HepG2 (cell line): ENCODE measurements around the gene CBLN3. TPM values are rescaled to one million over a fixed set of nuclear protein-coding genes. Genes with fewer than 3 reads are reported as not detected.
A peak's percentile ranks its signal among the peaks of the same experiment; 100 is the strongest.

Source experiments
- ATAC-seq: fragments of 200-7000 bp; cut with Tn5 transposase; 3 replicates; pipeline ENCODE4 v1.9.1; 2020; ENCODE audit warnings: mild to moderate bottlenecking, moderate library complexity
- BruUV-seq: library from RNA; stranded (reverse); fragments of 400-500 nt; replicated peaks from 2 replicates; lab custom pipeline; 2021; lab: Mats Ljungman, UMichigan
- CTCF ChIA-PET: fragments of 300-600 bp; formaldehyde crosslinking; extraction: SDS; loops from one replicate; lab custom pipeline; 2021; ENCODE audit warnings: low total read pairs, inconsistent platforms, low intra/inter-chr PET ratio; lab: Yijun Ruan, JAX
- POLR2A ChIA-PET: fragments of 350-600 bp; sonication (Branson Sonifier 250); formaldehyde crosslinking; loops from one replicate; lab custom pipeline; 2020; ENCODE audit warnings: antibody characterized with exemption, inconsistent platforms; lab: Yijun Ruan, JAX
- DNase-seq: peaks from one replicate; pipeline ENCODE4 v3.0.0-alpha.2; 2015; ENCODE audit warnings: low spot score
- FAIRE-seq: peaks from 3 replicates; lab custom pipeline; 2011; peaks lifted over from hg19 to GRCh38; lab: Jason Lieb, UNC
- H2AFZ ChIP-seq: one replicate; pipeline ENCODE4 v1.6.1; 2011; ENCODE audit warnings: low read length, inconsistent platforms
- H3K27ac ChIP-seq: fragments of 300-600 bp; 3 replicates; pipeline ENCODE4 v1.8.0; 2011; ENCODE audit warnings: mixed run types, mild to moderate bottlenecking, mixed read lengths, low read length, inconsistent platforms; ENCODE audit not compliant: insufficient read depth; ENCODE audit errors: extremely low read length
- H3K27me3 ChIP-seq, 2 experiments: fragments of 200-600 bp in 1 of 2; 2 replicates in 1 of 2; 3 replicates in 1 of 2; pipeline versions ENCODE4 v1.6.0 to v1.8.0; 2011; ENCODE audit warnings: low read length in 2 of 2, mild to moderate bottlenecking in 2 of 2, moderate library complexity in 2 of 2, inconsistent platforms in 1 of 2; ENCODE audit not compliant: insufficient read depth in 2 of 2, control insufficient read depth in 1 of 2
- H3K36me3 ChIP-seq, 2 experiments: fragments of 200-600 bp in 1 of 2; replicated peaks in 1 of 2; 2 replicates in 1 of 2; 3 replicates in 1 of 2; pipeline versions ENCODE4 v1.5.1 to v1.8.0; 2011; ENCODE audit warnings: low read length in 2 of 2, inconsistent platforms in 1 of 2; ENCODE audit not compliant: insufficient read depth in 2 of 2, control insufficient read depth in 1 of 2
- H3K4me1 ChIP-seq: 2 replicates; pipeline ENCODE4 v1.5.1; 2012; ENCODE audit warnings: low read length, inconsistent platforms; ENCODE audit not compliant: insufficient read depth
- H3K4me2 ChIP-seq: 2 replicates; pipeline ENCODE4 v1.6.0; 2011; ENCODE audit warnings: low read depth, low read length, inconsistent platforms
- H3K4me3 ChIP-seq, 3 experiments: fragments of 200-600 bp in 1 of 3; sonication (generic), shearing (Covaris generic) in 1 of 3; replicated peaks in 1 of 3; 2 replicates each; pipeline ENCODE4 v1.5.1; 2011 to 2016; ENCODE audit warnings: low read length in 3 of 3, inconsistent platforms in 2 of 3, low read depth in 2 of 3, mild to moderate bottlenecking in 2 of 3, control low read depth in 1 of 3, mixed read lengths in 1 of 3; ENCODE audit not compliant: insufficient read depth in 1 of 3
- H3K79me2 ChIP-seq: one replicate; pipeline ENCODE4 v1.6.1; 2011; ENCODE audit warnings: low read length, inconsistent platforms; ENCODE audit not compliant: insufficient read depth
- H3K9ac ChIP-seq: 2 replicates; pipeline ENCODE4 v1.6.0; 2011; ENCODE audit warnings: mild to moderate bottlenecking, low read depth, low read length, inconsistent platforms; ENCODE audit not compliant: insufficient read depth
- H3K9me3 ChIP-seq: 2 replicates; pipeline ENCODE4 v1.5.1; 2012; ENCODE audit warnings: mild to moderate bottlenecking, low read length
- H4K20me1 ChIP-seq: 2 replicates; pipeline ENCODE4 v1.6.0; 2011; ENCODE audit warnings: inconsistent platforms, mild to moderate bottlenecking, low read length, moderate library complexity; ENCODE audit not compliant: insufficient read depth
- CBFB ChIP-seq: sonication (generic); formaldehyde crosslinking; IDR thresholded peaks from 2 replicates; pipeline ENCODE4 v1.4.0; 2020; ENCODE audit warnings: missing genetic modification reagents
- CEBPB ChIP-seq: IDR thresholded peaks from 2 replicates; pipeline ENCODE4 v1.6.1; 2011; ENCODE audit warnings: low read depth, low read length, improper control_type of control experiment, borderline replicate concordance
- FOSL2 ChIP-seq: sonication (generic); formaldehyde crosslinking; IDR thresholded peaks from 2 replicates; pipeline ENCODE4 v1.4.0; 2020; ENCODE audit warnings: missing genetic modification reagents
- FOXC1 ChIP-seq: sonication (generic); formaldehyde crosslinking; IDR thresholded peaks from 2 replicates; pipeline ENCODE4 v1.8.0; 2022; ENCODE audit warnings: mild to moderate bottlenecking, missing genetic modification reagents, borderline replicate concordance
- GABPB1 ChIP-seq: IDR thresholded peaks from 2 replicates; pipeline ENCODE4 v1.6.1; 2016; ENCODE audit warnings: mild to moderate bottlenecking, missing genetic modification reagents, moderate library complexity, missing compliant biosample characterization
- IRX3 ChIP-seq: sonication (generic); formaldehyde crosslinking; IDR thresholded peaks from 2 replicates; pipeline ENCODE4 v1.8.1; 2023; ENCODE audit warnings: mild to moderate bottlenecking, low read depth, missing genetic modification reagents, borderline replicate concordance
- MIER3 ChIP-seq: IDR thresholded peaks from 2 replicates; pipeline ENCODE4 v1.6.1; 2016; ENCODE audit warnings: missing compliant biosample characterization, borderline replicate concordance
- RFX1 ChIP-seq: fragments of 450-650 bp; IDR thresholded peaks from 2 replicates; pipeline ENCODE4 v1.6.1; 2017
- ZNF235 ChIP-seq: sonication (generic); formaldehyde crosslinking; IDR thresholded peaks from 2 replicates; pipeline ENCODE4 v1.8.1; 2023; ENCODE audit warnings: mild to moderate bottlenecking, missing genetic modification reagents, borderline replicate concordance
- ZNF329 ChIP-seq: sonication (generic); formaldehyde crosslinking; IDR thresholded peaks from 2 replicates; pipeline ENCODE4 v1.9.0; 2021; ENCODE audit warnings: low read depth, mild to moderate bottlenecking, missing genetic modification reagents
- ZNF816 ChIP-seq: sonication (generic); formaldehyde crosslinking; IDR thresholded peaks from 2 replicates; pipeline ENCODE4 v1.8.0; 2022; ENCODE audit warnings: missing genetic modification reagents, mild to moderate bottlenecking, borderline replicate concordance
- WGBS: methylation state at CpG from one replicate; pipeline ENCODE4 v1.1.6; 2017; ENCODE audit warnings: low lambda C conversion rate; 5-methylcytosine and 5-hydroxymethylcytosine counted together
- in situ Hi-C: cut with HindIII; loops from 2 replicates; pipeline ENCODE4 v1.10.0; 2017; ENCODE audit warnings: low pct_unique_long_range_greater_than_20kb; ENCODE audit not compliant: extremely low pct_ligation_motif_present
- intact Hi-C: fragments of 100-400 bp; cut with micrococcal nuclease; formaldehyde crosslinking; loops from one replicate; pipeline ENCODE4 v1.10.0; 2022; ENCODE audit not compliant: unreplicated experiment
- polyA plus RNA-seq, 8 experiments: library from polyadenylated mRNA; depleted of rRNA in 3 of 8; stranded (reverse) in 7 of 8; unstranded in 1 of 8; fragments of >200 nt; fragmentation: Illumina TruSeq in 4 of 8; extraction: Trizol in 4 of 8; gene quantifications; 2 replicates each; pipeline versions ENCODE4 v1.2.1 to v1.2.3, GENCODE V29; 2011 to 2016; ENCODE audit warnings: low read depth in 4 of 8, missing spikeins in 1 of 8, mixed read lengths in 1 of 8; ENCODE audit not compliant: insufficient read depth in 1 of 8
- total RNA-seq, 5 experiments: library from RNA; depleted of rRNA; stranded (reverse); fragments of >200 nt; fragmentation: Illumina TruSeq; extraction: Trizol; gene quantifications; 2 replicates each; pipeline ENCODE4 v1.2.3, GENCODE V29; 2016; ENCODE audit warnings: low read depth in 1 of 5
- TF ChIP-seq, protein P1 (sequence below): sonication (generic); formaldehyde crosslinking; IDR thresholded peaks from 2 replicates; pipeline ENCODE4 v1.8.1; 2023; ENCODE audit warnings: missing genetic modification reagents, inconsistent platforms, borderline replicate concordance
- TF ChIP-seq, protein P2 (sequence below): IDR thresholded peaks from 2 replicates; pipeline ENCODE4 v1.6.1; 2016; ENCODE audit warnings: control low read depth
- TF ChIP-seq, protein P3 (sequence below): sonication (generic); formaldehyde crosslinking; IDR thresholded peaks from 2 replicates; pipeline ENCODE4 v1.5.0; 2020; ENCODE audit warnings: missing genetic modification reagents
- TF ChIP-seq, protein P4 (sequence below): sonication (generic); formaldehyde crosslinking; IDR thresholded peaks from 2 replicates; pipeline ENCODE4 v1.5.1; 2020; ENCODE audit warnings: missing genetic modification reagents, mild to moderate bottlenecking, borderline replicate concordance

CBLN3 gene
- total and polyA plus RNA-seq, 2 of the 13 experiments (the other 11 are each of a cell fraction or from before 2014, with no cell fraction given) = 0.66 to 0.98 TPM

DNA sequence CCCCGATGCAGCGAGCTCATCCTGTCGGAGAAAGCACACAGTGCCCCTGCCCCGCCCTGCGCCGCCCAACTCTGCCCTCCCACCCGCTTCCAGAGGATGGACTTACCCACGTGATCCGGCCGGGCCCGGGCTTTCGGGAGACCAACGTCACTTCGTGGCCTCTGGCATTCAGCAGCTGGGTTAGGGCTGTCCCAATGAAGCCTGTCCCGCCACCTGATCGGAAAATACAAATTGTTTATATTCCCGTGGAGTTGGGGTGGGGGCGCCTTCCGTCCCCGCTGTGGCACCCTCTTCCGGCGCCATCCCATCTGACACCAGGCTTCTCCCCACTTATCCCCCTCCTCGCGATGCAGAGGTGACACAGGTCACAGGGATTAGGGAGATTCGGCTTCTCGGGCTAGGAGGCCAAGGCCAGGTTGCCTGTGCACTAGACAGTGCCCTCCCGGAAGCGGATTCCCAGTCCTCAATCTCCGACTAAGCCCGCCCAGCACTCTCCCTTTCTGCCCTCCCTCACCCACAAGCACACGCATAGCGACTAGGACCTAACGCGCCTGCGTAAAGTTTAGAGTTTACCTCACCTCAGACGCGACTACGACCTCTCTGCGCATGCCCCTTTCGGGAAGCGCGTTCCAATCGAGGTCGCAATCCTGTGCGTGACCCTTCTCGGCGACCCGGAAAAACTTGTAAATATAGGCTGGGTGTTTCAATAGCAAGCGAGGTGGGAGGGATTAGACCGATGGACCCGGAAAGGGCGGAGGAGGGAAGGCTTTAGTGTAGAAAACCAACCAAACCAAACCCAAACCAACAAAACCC lies 13.0 kb upstream of the CBLN3 start, which contains the start of gene SDR39U1 (continued):
- peak; percentile 43; the same call in 1 of the 2 replicates for TF ChIP-seq IRX3 (CRISPR knock-in tag)
- TF ChIP-seq, protein P1, sequence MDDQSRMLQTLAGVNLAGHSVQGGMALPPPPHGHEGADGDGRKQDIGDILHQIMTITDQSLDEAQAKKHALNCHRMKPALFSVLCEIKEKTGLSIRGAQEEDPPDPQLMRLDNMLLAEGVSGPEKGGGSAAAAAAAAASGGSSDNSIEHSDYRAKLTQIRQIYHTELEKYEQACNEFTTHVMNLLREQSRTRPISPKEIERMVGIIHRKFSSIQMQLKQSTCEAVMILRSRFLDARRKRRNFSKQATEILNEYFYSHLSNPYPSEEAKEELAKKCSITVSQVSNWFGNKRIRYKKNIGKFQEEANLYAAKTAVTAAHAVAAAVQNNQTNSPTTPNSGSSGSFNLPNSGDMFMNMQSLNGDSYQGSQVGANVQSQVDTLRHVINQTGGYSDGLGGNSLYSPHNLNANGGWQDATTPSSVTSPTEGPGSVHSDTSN = no peak
- TF ChIP-seq FOXC1 (CRISPR knock-in tag) = peak; percentile 92; the same call in 1 of the 2 replicates
- TF ChIP-seq, protein P2, sequence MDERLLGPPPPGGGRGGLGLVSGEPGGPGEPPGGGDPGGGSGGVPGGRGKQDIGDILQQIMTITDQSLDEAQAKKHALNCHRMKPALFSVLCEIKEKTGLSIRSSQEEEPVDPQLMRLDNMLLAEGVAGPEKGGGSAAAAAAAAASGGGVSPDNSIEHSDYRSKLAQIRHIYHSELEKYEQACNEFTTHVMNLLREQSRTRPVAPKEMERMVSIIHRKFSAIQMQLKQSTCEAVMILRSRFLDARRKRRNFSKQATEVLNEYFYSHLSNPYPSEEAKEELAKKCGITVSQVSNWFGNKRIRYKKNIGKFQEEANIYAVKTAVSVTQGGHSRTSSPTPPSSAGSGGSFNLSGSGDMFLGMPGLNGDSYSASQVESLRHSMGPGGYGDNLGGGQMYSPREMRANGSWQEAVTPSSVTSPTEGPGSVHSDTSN (CRISPR knock-in tag) = peak; percentile 53; the same call in 1 of the 2 replicates
- TF ChIP-seq CBFB (CRISPR knock-in tag) = peak; percentile 84
- TF ChIP-seq RFX1 = no peak
- TF ChIP-seq CEBPB = peak; percentile 92
- TF ChIP-seq ZNF235 (CRISPR knock-in tag) = peak; percentile 100; the same call in 1 of the 2 replicates

DNA sequence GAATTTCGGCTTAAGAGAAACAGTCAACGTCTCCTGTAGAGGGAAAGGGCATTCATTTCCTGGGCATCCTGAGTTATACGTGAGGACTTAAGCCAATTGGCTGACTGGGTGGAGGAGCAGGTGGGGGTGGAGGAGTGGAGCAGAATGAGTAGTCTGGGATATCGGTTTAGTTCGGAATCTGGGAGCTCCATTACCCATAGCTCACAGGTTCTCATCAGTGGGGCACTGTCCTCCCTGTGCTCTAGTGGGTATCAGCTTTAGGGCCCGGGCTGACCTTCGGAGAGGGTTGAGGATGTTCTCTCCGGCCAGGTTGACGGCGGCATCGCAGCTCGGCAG lies 12.4 kb upstream of the CBLN3 start:
- peak overlapping the region; percentile 96 for H3K9ac ChIP-seq
- H3K4me3 ChIP-seq = peak overlapping the region; percentile 70 to 84 (median 74)
- peaks cover 22% of the 10 kb centered on the region for H3K79me2 ChIP-seq
- peaks cover 32 to 45% of the 10 kb centered on the region in 2 experiments for H3K36me3 ChIP-seq
- no peak overlapping the region for H2AFZ ChIP-seq
- peaks cover 0 to 5% of the 10 kb centered on the region in 2 experiments; a peak in 1 of 5 replicates for H3K27me3 ChIP-seq
- DNase-seq (no peak), FAIRE-seq (no peak), ATAC-seq (no peak)
- H3K4me1 ChIP-seq = peaks cover 18% of the 10 kb centered on the region
- 9% methylated on average over 9 of the region's 12 CpGs for whole genome bisulfite sequencing
- CTCF ChIA-PET = interaction anchor here (1.2 to 1.5 kb wide), 2 partner anchors 76 to 109 kb away, joined by 4 to 6 read pairs; no protein-coding TSS in a partner anchor
- peak overlapping the region; percentile 95 for H3K4me2 ChIP-seq
- intact Hi-C loops = loop anchor here (2.0 to 10.0 kb wide), 2 partner anchors 15 to 1857 kb away; partner anchors contain the start of gene DAD1
- H4K20me1 ChIP-seq = no peaks in the 10 kb centered on the region; the same call in 1 of the 2 replicates
- H3K27ac ChIP-seq = peak overlapping the region; percentile 93
- BruUV-seq = no TSS peak
- POLR2A ChIA-PET = interaction anchor here (0.5 to 5.6 kb wide), 44 partner anchors 10 to 1852 kb away, joined by 3 to 242 read pairs (median 4); partner anchors contain the start of genes ADCY4, CBLN3, CIDEB and DAD1
- in situ Hi-C loops = no loop called here
- no peaks in the 10 kb centered on the region for H3K9me3 ChIP-seq
- 0 out of 2 replicates have a peak, but pooled peaks have one; percentile 95 for TF ChIP-seq ZNF816
- TF ChIP-seq, protein P3, sequence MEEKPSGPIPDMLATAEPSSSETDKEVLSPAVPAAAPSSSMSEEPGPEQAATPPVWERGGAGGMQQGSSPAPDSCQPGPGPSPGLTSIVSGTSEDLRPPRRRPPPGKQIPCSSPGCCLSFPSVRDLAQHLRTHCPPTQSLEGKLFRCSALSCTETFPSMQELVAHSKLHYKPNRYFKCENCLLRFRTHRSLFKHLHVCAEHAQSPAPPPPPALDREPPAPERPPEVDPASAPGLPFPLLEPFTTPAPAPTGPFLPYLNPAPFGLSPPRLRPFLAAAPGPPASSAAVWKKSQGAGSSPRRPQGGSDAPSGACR (CRISPR knock-in tag) = peak; percentile 15; the same call in 1 of the 2 replicates
- no peak for TF ChIP-seq FOSL2 (CRISPR knock-in tag)
- peak; percentile 23; the same call in 1 of the 2 replicates for TF ChIP-seq FOXC1 (CRISPR knock-in tag)
- TF ChIP-seq, protein P4, sequence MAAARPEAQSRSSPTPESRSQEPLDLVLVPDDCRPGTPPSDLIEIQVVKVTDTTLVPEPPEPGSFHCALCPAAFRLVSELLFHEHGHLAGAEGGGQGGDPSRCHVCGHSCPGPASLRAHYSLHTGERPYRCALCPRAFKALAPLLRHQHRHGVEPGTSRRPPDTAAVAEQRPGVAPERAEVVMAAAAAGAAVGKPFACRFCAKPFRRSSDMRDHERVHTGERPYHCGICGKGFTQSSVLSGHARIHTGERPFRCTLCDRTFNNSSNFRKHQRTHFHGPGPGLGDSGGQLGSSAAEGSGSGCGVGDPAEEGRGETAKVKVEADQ (CRISPR knock-in tag) = 0 out of 2 replicates have a peak, but pooled peaks have one; percentile 43
- TF ChIP-seq MIER3 (CRISPR knock-in tag) = no peak
- no peak for TF ChIP-seq ZNF329
- no peak for TF ChIP-seq GABPB1
